Measurements from ENCODE around the gene C19orf25.
"Not testable (repeated sequence)": the region's sequence is repeated elsewhere in the genome, so short reads cannot be mapped to it uniquely, and the experiment has no call there.

The C19orf25 gene

DNA sequence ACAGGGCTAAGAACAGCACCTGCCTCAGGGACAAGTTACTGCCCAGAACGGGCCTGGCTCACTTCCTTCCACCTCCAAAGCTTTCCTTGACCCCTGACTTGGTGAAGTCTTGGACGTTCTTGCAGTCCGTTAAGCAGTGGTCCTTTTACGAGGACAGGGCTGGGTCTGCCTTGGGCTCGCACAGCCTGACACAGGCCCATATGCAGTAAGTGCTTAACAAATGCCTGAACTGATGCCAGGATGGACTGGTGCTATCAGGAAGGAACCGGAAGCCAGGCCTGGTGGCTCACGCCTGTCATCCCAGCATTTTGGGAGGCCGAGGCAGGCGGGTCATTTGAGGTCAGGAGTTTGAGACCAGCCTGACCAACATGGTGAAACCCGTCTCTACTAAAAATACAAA lies 43.0 kb upstream of the C19orf25 start:
- peaks cover 4% of the 10 kb centered on the region; the same call in 1 of the 2 replicates for H3K4me1 ChIP-seq (ENCODE audit: control insufficient read depth, insufficient read depth, low read length)
- H3K27ac ChIP-seq (ENCODE audit: low read depth, low read length), result no peak overlapping the region
- H3K9ac ChIP-seq (ENCODE audit: low read length), result no peak overlapping the region
- no peaks in the 10 kb centered on the region for H3K36me3 ChIP-seq (ENCODE audit: control insufficient read depth, insufficient read depth, low read length)
- H3K4me3 ChIP-seq (ENCODE audit: low read depth, low read length), result no peak overlapping the region
- H3K9me3 ChIP-seq (ENCODE audit: control insufficient read depth, insufficient read depth, low read depth, low read length), result no peaks in the 10 kb centered on the region
- H3K27me3 ChIP-seq (ENCODE audit: control insufficient read depth, insufficient read depth, low read length), result peaks cover 72% of the 10 kb centered on the region

DNA sequence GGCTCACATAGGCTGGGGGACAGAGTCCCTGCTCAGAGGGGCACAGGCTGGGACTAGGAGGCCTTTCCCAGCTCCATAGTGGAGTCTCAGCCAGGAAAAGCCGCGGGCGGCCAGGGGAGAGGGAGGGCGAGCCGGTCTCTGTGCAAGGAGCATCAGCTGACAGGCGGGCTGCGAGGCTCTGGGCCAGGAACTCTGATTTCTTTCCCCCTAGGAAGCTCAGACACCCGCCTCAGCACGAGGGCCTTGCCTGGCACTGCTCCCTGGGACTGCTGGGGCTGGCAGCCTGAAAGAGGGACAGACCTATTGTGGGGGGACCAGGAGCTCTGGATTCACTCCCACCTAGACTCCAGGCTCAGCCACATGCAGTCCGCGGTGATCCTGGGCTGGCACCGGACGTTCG lies 42.6 kb upstream of the C19orf25 start:
- H3K27ac ChIP-seq (ENCODE audit: low read depth, low read length), result no peak overlapping the region
- peaks cover 70% of the 10 kb centered on the region for H3K27me3 ChIP-seq (ENCODE audit: control insufficient read depth, insufficient read depth, low read length)
- peaks cover 4% of the 10 kb centered on the region; the same call in 1 of the 2 replicates for H3K4me1 ChIP-seq (ENCODE audit: control insufficient read depth, insufficient read depth, low read length)
- no peak overlapping the region for H3K9ac ChIP-seq (ENCODE audit: low read length)
- no peaks in the 10 kb centered on the region for H3K36me3 ChIP-seq (ENCODE audit: control insufficient read depth, insufficient read depth, low read length)
- no peak overlapping the region for H3K4me3 ChIP-seq (ENCODE audit: low read depth, low read length)
- no peaks in the 10 kb centered on the region for H3K9me3 ChIP-seq (ENCODE audit: control insufficient read depth, insufficient read depth, low read depth, low read length)

DNA sequence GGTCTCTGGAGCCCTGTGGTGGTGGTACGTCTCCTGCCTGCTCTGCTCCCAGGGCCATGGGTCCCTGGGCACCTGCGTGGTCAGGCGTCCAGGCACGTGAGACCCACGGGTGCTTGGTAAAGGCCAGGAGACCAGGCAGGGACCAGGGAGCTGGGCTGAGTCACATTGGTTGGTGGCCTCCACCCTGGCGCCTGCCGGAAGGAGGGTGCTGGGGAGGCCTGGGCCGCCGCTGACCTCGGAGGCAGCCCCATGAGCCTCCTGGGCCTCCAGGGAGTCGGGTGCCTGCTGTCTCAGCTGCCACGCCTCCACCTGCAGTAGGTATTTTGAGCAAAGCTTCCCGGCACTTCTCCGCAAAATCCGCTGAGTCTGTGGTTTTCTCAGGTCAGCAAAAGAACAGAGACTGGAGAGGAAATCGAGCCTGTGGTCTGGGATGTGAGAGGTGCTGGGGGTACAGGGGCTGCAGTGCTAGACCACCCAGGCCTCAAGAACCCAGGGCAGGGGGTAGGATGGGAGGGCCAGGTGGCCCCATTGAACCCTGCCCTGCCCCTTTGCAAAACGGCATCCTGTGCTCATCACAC lies 41.3 kb upstream of the C19orf25 start:
- Histone ChIP-seq H3K9ac (ENCODE audit: low read length) (no peak overlapping the region), H3K27ac (ENCODE audit: low read depth, low read length) (no peak overlapping the region), H3K9me3 (ENCODE audit: control insufficient read depth, insufficient read depth, low read depth, low read length) (no peaks in the 10 kb centered on the region), H3K4me3 (ENCODE audit: low read depth, low read length) (no peak overlapping the region), H3K4me1 (ENCODE audit: control insufficient read depth, insufficient read depth, low read length) (peaks cover 4% of the 10 kb centered on the region; the same call in 1 of the 2 replicates), H3K27me3 (ENCODE audit: control insufficient read depth, insufficient read depth, low read length) (peaks cover 67% of the 10 kb centered on the region), H3K36me3 (ENCODE audit: control insufficient read depth, insufficient read depth, low read length) (no peaks in the 10 kb centered on the region)

DNA sequence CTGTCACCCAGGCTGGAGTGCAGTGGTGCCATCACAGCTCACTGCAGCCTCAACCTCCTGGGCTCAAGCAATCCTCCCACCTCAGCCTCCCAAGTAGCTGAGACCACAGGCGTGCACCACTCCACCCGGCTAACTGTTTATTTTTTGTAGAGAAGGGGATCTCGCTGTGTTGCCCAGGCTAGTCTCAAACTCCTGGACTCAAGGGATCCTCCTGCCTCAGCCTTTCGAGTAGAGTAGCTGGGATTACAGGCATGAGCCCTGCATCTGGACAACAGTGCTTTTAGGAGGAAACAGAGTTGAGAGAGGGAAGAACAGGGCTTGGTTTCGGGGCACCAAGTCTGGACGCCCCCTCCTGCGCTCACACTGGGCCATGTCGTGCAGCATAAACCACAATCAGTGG lies 40.8 kb upstream of the C19orf25 start:
- not testable (repeated sequence) for H3K9ac ChIP-seq (ENCODE audit: low read length); H3K4me3 ChIP-seq (ENCODE audit: low read depth, low read length); H3K9me3 ChIP-seq (ENCODE audit: control insufficient read depth, insufficient read depth, low read depth, low read length); H3K4me1 ChIP-seq (ENCODE audit: control insufficient read depth, insufficient read depth, low read length); H3K27ac ChIP-seq (ENCODE audit: low read depth, low read length); H3K36me3 ChIP-seq (ENCODE audit: control insufficient read depth, insufficient read depth, low read length)
- H3K27me3 ChIP-seq (ENCODE audit: control insufficient read depth, insufficient read depth, low read length), result peaks cover 67% of the 10 kb centered on the region

DNA sequence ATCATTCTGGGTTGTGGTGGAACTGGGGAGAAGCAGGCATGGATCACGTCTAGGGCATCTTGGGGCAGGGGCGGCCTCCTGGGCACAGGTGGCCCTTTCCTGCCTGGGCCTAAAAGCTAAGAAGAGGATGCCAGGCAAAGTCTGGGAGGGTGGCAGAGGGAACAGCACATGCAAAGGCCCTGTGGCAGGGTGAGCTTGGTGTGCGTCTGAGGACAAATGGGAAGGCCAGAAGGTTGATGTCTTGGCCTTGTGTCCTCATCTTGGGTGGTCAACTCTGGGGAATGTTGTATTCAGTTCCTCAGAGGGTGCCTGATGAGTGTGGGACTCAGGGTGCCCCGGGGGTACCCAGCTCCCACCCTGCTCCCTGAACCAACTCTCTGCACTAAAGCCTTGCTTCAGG lies 39.5 kb upstream of the C19orf25 start:
- Histone ChIP-seq H3K4me3 (ENCODE audit: low read depth, low read length) (no peak overlapping the region), H3K36me3 (ENCODE audit: control insufficient read depth, insufficient read depth, low read length) (no peaks in the 10 kb centered on the region), H3K27ac (ENCODE audit: low read depth, low read length) (no peak overlapping the region), H3K27me3 (ENCODE audit: control insufficient read depth, insufficient read depth, low read length) (peaks cover 61% of the 10 kb centered on the region), H3K9me3 (ENCODE audit: control insufficient read depth, insufficient read depth, low read depth, low read length) (no peaks in the 10 kb centered on the region), H3K9ac (ENCODE audit: low read length) (no peak overlapping the region), H3K4me1 (ENCODE audit: control insufficient read depth, insufficient read depth, low read length) (no peaks in the 10 kb centered on the region)

DNA sequence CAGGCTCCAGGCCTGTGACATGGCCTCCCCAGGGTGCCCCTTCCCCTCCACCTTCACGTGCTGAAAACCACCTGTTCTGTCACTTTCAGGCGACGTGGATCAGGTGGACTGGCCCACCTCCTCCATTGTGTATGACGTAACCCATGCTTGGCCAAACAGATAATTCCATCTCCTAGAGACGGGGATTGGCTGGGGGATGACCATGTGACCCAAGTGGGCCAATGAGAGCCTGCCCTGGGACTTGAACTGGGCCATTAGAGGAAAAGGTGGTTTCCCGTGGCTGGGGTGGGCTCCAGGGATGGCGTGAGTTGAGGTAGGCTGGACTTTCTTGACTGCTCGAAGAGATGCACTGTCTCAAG lies 37.4 kb upstream of the C19orf25 start:
- H3K27me3 ChIP-seq (ENCODE audit: control insufficient read depth, insufficient read depth, low read length), result peaks cover 55% of the 10 kb centered on the region
- no peaks in the 10 kb centered on the region for H3K9me3 ChIP-seq (ENCODE audit: control insufficient read depth, insufficient read depth, low read depth, low read length)
- H3K9ac ChIP-seq (ENCODE audit: low read length), result no peak overlapping the region

DNA sequence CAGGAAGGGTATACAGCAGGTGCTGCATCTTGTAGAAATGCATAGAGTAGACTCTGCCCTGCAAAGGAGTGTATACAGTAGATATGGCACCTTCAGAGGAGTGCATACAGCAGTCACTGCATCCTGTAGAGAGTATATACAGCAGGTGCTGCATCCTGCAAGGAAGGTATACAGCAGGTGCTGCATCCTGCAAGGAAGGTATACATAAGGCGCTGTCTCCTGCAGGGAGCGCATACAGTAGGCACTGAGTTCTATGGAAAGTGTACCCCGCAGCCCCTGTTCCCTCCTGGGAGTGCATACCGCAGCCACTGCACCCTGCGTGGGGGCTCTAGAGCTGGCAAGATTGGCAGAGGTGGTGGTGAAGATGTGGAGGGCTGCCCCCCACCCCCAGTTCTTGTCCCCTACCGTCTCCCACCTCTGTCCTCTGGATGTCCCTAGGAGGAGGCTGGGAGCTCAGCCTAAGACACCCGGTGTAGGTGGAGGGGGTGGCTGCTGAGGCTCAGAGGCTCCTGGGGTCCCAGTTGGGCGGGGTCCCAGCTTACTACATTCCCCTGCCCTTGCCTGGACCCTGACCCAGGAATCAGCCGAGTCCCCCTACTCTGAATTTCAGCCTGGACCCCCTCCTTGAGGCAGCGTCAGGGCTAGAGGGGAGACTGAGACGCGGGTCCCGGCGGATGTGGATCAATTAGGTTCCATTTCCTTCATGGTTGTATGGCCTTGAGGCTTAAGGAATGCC lies 36.1 kb upstream of the C19orf25 start:
- peaks cover 58% of the 10 kb centered on the region for H3K27me3 ChIP-seq (ENCODE audit: control insufficient read depth, insufficient read depth, low read length)
- no peaks in the 10 kb centered on the region for H3K36me3 ChIP-seq (ENCODE audit: control insufficient read depth, insufficient read depth, low read length)

More for the DNA sequence above, 37.4 kb upstream of the C19orf25 start:
- Histone ChIP-seq H3K4me1 (ENCODE audit: control insufficient read depth, insufficient read depth, low read length) (no peaks in the 10 kb centered on the region), H3K36me3 (ENCODE audit: control insufficient read depth, insufficient read depth, low read length) (no peaks in the 10 kb centered on the region), H3K27ac (ENCODE audit: low read depth, low read length) (no peak overlapping the region), H3K4me3 (ENCODE audit: low read depth, low read length) (no peak overlapping the region)

DNA sequence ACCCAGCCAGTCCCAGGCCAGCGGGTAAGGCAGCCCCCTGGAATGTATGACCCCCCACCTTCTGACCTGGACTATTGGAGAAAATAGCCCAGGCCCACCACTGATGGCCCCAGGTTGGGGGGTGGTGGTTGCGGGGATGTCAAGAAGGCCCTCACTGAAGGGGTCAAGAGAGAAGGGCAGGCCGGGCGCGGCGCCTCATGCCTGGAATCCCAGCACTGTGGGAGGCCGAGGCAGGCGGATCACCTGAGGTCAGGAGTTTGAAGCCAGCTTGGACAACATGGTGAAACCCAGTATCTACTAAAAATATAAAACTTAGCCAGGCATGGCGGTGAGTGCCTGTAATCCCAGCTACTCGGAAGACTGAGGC lies 35.3 kb upstream of the C19orf25 start:
- Histone ChIP-seq H3K27me3 (ENCODE audit: control insufficient read depth, insufficient read depth, low read length) (peaks cover 62% of the 10 kb centered on the region), H3K4me3 (ENCODE audit: low read depth, low read length) (no peak overlapping the region), H3K36me3 (ENCODE audit: control insufficient read depth, insufficient read depth, low read length) (no peaks in the 10 kb centered on the region), H3K9me3 (ENCODE audit: control insufficient read depth, insufficient read depth, low read depth, low read length) (no peaks in the 10 kb centered on the region), H3K27ac (ENCODE audit: low read depth, low read length) (no peak overlapping the region), H3K4me1 (ENCODE audit: control insufficient read depth, insufficient read depth, low read length) (peaks cover 3% of the 10 kb centered on the region; the same call in 1 of the 2 replicates), H3K9ac (ENCODE audit: low read length) (no peak overlapping the region)

More for the DNA sequence above, 36.1 kb upstream of the C19orf25 start:
- no peak overlapping the region for H3K27ac ChIP-seq (ENCODE audit: low read depth, low read length)
- no peak overlapping the region for H3K4me3 ChIP-seq (ENCODE audit: low read depth, low read length)
- no peak overlapping the region for H3K9ac ChIP-seq (ENCODE audit: low read length)
- H3K4me1 ChIP-seq (ENCODE audit: control insufficient read depth, insufficient read depth, low read length), result peaks cover 3% of the 10 kb centered on the region; the same call in 1 of the 2 replicates
- H3K9me3 ChIP-seq (ENCODE audit: control insufficient read depth, insufficient read depth, low read depth, low read length), result no peaks in the 10 kb centered on the region

DNA sequence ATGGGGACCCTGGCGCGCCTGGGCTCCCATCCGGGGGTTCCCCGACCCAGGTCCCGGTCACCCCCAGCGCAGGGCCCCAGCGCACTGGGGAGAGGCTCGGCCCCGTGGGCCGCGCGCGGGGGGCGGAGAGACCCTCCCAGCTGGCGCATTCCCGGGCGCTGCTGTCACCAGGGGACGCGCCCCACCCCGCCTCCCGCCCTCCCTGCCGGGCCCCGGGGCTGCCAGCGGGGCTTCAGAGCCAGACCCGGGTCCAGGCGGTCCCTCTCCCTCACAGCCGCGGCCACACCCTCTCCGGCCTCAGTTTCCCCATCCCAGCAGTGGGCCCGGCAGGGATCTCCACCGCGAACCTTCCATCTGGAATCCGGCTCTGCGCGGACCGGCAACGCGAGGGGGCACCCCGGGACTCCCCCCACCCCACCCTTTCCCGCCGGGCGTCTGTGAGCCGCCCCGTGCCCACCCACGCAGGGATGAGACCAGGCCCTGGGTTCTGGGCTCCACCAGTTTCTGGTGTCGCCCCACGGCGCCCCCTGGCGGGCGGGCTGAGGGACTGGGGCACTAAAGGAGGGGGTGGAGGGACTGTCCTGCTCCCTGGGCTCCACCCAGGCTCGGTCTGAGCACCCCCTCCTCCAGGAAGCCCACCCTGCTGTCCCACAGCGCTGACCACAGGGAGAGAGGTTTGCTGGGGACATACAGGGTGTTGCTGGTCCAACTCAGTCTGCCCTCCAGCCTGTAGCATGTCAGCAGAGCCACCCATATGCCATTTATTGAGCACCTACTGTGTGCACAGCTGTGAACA lies 34.7 kb upstream of the C19orf25 start:
- Histone ChIP-seq H3K9me3 (ENCODE audit: control insufficient read depth, insufficient read depth, low read depth, low read length) (no peaks in the 10 kb centered on the region), H3K36me3 (ENCODE audit: control insufficient read depth, insufficient read depth, low read length) (no peaks in the 10 kb centered on the region), H3K27me3 (ENCODE audit: control insufficient read depth, insufficient read depth, low read length) (peaks cover 62% of the 10 kb centered on the region), H3K27ac (ENCODE audit: low read depth, low read length) (no peak overlapping the region), H3K4me1 (ENCODE audit: control insufficient read depth, insufficient read depth, low read length) (peaks cover 3% of the 10 kb centered on the region; the same call in 1 of the 2 replicates), H3K9ac (ENCODE audit: low read length) (no peak overlapping the region), H3K4me3 (ENCODE audit: low read depth, low read length) (peak overlapping the region; percentile 52)

DNA sequence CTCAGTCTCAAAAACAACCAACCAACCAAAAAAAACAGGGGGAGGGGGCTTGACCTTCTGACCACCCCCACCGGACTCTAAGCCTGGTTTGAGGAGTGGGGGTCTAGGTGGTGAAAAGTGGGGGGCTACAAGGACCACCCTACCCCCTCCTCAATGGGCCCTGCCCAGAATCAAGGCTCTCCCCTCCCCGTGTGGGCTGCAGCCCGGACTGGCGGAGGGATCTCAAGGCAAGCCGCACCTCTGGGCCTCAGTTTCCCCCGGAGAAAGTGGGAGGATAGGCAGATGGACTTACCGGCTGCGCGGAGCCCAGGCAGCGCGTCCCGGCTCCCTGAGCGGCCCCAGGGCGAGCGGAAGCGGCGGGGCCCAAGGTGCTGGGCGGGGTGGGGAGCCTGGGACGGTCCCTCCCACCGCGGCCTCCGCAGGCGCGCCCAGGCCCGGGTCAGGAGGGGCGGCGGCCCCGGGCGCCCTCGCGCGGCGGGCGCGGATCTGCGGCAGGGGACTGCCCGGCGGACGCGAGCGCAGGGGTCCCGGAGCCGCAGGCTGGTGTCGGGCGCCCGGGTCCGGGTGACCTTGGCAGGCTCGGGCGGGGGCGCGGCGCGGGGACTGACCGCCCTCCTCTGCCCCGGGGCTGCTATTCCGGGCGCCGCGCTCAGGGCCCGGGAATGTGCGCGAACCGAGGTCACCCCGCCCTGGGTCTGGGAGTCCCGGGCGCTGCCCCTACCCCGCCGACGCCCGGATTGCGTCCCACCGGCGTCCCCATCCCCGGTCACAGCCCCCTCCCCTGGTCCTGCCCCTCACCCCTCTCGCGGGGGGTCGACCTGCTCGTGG lies 33.9 kb upstream of the C19orf25 start, which contains the start of gene ADAMTSL5:
ADAMTSL5 (minus strand) TSS at position 349 of the 828 bp plus-strand sequence. CDS start 2,076 bp downstream, outside the sequence.
- H3K36me3 ChIP-seq (ENCODE audit: control insufficient read depth, insufficient read depth, low read length), result no peaks in the 10 kb centered on the region
- no peaks in the 10 kb centered on the region for H3K9me3 ChIP-seq (ENCODE audit: control insufficient read depth, insufficient read depth, low read depth, low read length)
- H3K4me3 ChIP-seq (ENCODE audit: low read depth, low read length), result peak within 1 kb of the TSS; percentile 52
- H3K4me1 ChIP-seq (ENCODE audit: control insufficient read depth, insufficient read depth, low read length), result peaks cover 3% of the 10 kb centered on the region; the same call in 1 of the 2 replicates
- H3K9ac ChIP-seq (ENCODE audit: low read length), result no peak within 1 kb of the TSS
- peaks cover 56% of the 10 kb centered on the region for H3K27me3 ChIP-seq (ENCODE audit: control insufficient read depth, insufficient read depth, low read length)
- H3K27ac ChIP-seq (ENCODE audit: low read depth, low read length), result no peak within 1 kb of the TSS
